ENCODE data around the gene UGT1A5.

The UGT1A5 gene

GRCh38 chr2:233705911-233706506, 6.7 kb upstream of the UGT1A5 start:
- TF ChIP-seq CTCF (conservative IDR thresholded peaks at IDR 0.05; ENCODE audit: low read depth, low read length), result no peak
- H3K27me3 ChIP-seq (ENCODE audit: insufficient read depth, low read depth), result no peaks in the 10 kb centered on the region
- no peak overlapping the region for H3K9ac ChIP-seq
- no peaks in the 10 kb centered on the region for H3K4me1 ChIP-seq (ENCODE audit: low read depth, poor library complexity, severe bottlenecking)
- no peaks in the 10 kb centered on the region for H4K20me1 ChIP-seq (ENCODE audit: insufficient read depth)
- no peak overlapping the region for H2AFZ ChIP-seq (ENCODE audit: low read depth)
- no peak overlapping the region for H3K4me2 ChIP-seq
- no peak overlapping the region for H3K4me3 ChIP-seq (IDR thresholded peaks at IDR 0.05; ENCODE audit: insufficient read depth, low read depth, low read length)
- H3K36me3 ChIP-seq (ENCODE audit: insufficient read depth), result no peaks in the 10 kb centered on the region
- no peak overlapping the region for H3K27ac ChIP-seq
- no peaks in the 10 kb centered on the region for H3K79me2 ChIP-seq (ENCODE audit: insufficient read depth, low read depth)

- H3K27me3 ChIP-seq (ENCODE audit: insufficient read depth, low read depth), result no peaks in the 10 kb centered on the region
- H3K4me3 ChIP-seq (IDR thresholded peaks at IDR 0.05; ENCODE audit: insufficient read depth, low read depth, low read length), result no peak overlapping the region
- H3K9ac ChIP-seq, result no peak overlapping the region
- no peak overlapping the region for H3K27ac ChIP-seq
- H2AFZ ChIP-seq (ENCODE audit: low read depth), result no peak overlapping the region
- no peak overlapping the region for H3K4me2 ChIP-seq
- H3K36me3 ChIP-seq (ENCODE audit: insufficient read depth), result no peaks in the 10 kb centered on the region
- no peaks in the 10 kb centered on the region for H3K4me1 ChIP-seq (ENCODE audit: low read depth, poor library complexity, severe bottlenecking)
- no peaks in the 10 kb centered on the region for H4K20me1 ChIP-seq (ENCODE audit: insufficient read depth)
- H3K79me2 ChIP-seq (ENCODE audit: insufficient read depth, low read depth), result no peaks in the 10 kb centered on the region
- no peak for TF ChIP-seq CTCF (conservative IDR thresholded peaks at IDR 0.05; ENCODE audit: low read depth, low read length)
These were observed 6.0 kb upstream of the UGT1A5 start for GRCh38 chr2:233706720-233707119.

DNA sequence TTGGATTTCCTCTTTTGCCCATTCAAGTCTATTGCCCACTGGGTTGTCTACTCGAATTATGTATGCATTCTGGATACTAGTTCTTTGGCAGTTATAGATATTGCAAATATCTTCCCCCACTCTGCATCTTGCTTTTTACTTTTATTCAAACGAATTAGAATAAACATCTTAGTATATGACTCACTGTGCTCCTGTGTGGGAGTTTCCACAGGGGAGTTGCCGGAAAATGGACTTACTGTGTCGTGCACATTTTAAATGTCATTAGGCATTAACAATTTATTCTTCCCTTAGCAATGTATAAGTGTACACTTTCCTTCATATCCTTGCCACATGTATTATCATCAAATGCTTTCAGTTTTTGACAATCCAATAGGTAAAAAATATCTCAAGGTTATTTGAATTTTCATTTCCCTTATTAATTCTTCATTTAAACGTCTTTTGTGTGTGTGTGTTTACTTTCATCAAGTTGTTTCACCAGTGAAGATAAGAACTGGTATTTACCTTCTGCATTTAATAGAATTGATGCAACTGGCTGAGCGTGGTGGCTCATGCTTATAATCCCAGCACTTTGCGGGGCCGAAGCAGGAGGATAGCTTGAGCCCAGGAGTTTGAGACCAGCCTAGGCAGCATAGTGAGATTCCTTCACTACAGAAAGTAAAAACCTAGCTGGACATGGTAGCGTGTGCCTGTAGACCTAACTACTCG, 4.6 kb upstream of the UGT1A5 start:
- Histone ChIP-seq H3K36me3 (ENCODE audit: insufficient read depth) (no peaks in the 10 kb centered on the region), H3K27me3 (ENCODE audit: insufficient read depth, low read depth) (no peaks in the 10 kb centered on the region), H3K27ac (no peak overlapping the region), H2AFZ (ENCODE audit: low read depth) (no peak overlapping the region), H3K4me2 (no peak overlapping the region), H3K4me3 (IDR thresholded peaks at IDR 0.05; ENCODE audit: insufficient read depth, low read depth, low read length) (no peak overlapping the region), H3K9ac (no peak overlapping the region), H4K20me1 (ENCODE audit: insufficient read depth) (no peaks in the 10 kb centered on the region), H3K79me2 (ENCODE audit: insufficient read depth, low read depth) (no peaks in the 10 kb centered on the region), H3K4me1 (ENCODE audit: low read depth, poor library complexity, severe bottlenecking) (no peaks in the 10 kb centered on the region)
- no peak for TF ChIP-seq CTCF (conservative IDR thresholded peaks at IDR 0.05; ENCODE audit: low read depth, low read length)

- Histone ChIP-seq H3K79me2 (ENCODE audit: insufficient read depth, low read depth) (no peaks in the 10 kb centered on the region), H3K36me3 (ENCODE audit: insufficient read depth) (no peaks in the 10 kb centered on the region), H3K27ac (no peak overlapping the region), H4K20me1 (ENCODE audit: insufficient read depth) (no peaks in the 10 kb centered on the region), H3K27me3 (ENCODE audit: insufficient read depth, low read depth) (no peaks in the 10 kb centered on the region), H3K4me3 (IDR thresholded peaks at IDR 0.05; ENCODE audit: insufficient read depth, low read depth, low read length) (no peak overlapping the region), H3K4me1 (ENCODE audit: low read depth, poor library complexity, severe bottlenecking) (no peaks in the 10 kb centered on the region), H2AFZ (ENCODE audit: low read depth) (no peak overlapping the region), H3K4me2 (no peak overlapping the region), H3K9ac (no peak overlapping the region)
- no peak for TF ChIP-seq CTCF (conservative IDR thresholded peaks at IDR 0.05; ENCODE audit: low read depth, low read length)
These were observed 3.8 kb upstream of the UGT1A5 start for GRCh38 chr2:233708942-233709341.

All from KMS-11 (cell line).